IMR-90 (cell line): ENCODE measurements around the gene TCERG1L. TPM values are rescaled to one million over a fixed set of nuclear protein-coding genes. Genes with fewer than 3 reads are reported as not detected.

Experiments used
- ATAC-seq: fragments of 200-7000 bp; cut with Tn5 transposase; 2 replicates; pipeline ENCODE4 v1.9.1; 2020; ENCODE audit warnings: low read depth, mild to moderate bottlenecking, moderate library complexity
- BruUV-seq: library from RNA; stranded (reverse); fragments of 400-500 nt; replicated peaks from 2 replicates; lab custom pipeline; 2021; lab: Mats Ljungman, UMichigan
- CTCF ChIA-PET: fragments of 300-600 bp; formaldehyde crosslinking; extraction: SDS; loops from one replicate; lab custom pipeline; 2021; ENCODE audit warnings: antibody characterized with exemption; lab: Yijun Ruan, JAX
- POLR2A ChIA-PET: fragments of 300-600 bp; sonication (Branson Sonifier 250); formaldehyde crosslinking; loops from one replicate; lab custom pipeline; 2022; ENCODE audit warnings: antibody characterized with exemption; ENCODE audit not compliant: unreplicated experiment; lab: Charles Lee
- DNase-seq: peaks from one replicate; pipeline ENCODE4 v3.0.0; 2013
- H2AFZ ChIP-seq: replicated peaks from 2 replicates; pipeline ENCODE3; 2013; ENCODE audit warnings: low read length, mild to moderate bottlenecking; ENCODE audit not compliant: poor library complexity
- H2AK5ac ChIP-seq: 2 replicates; pipeline ENCODE4 v1.6.1; 2013; ENCODE audit warnings: low read depth, low read length, inconsistent platforms
- H2AK9ac ChIP-seq: replicated peaks from 2 replicates; pipeline ENCODE3; 2013; ENCODE audit warnings: mild to moderate bottlenecking, low read depth, low read length, moderate library complexity; ENCODE audit not compliant: poor library complexity
- H2BK120ac ChIP-seq: 2 replicates; pipeline ENCODE4 v1.6.1; 2013; ENCODE audit warnings: low read depth, low read length, inconsistent platforms
- H2BK15ac ChIP-seq: 3 replicates; pipeline ENCODE4 v1.6.1; 2013; ENCODE audit warnings: low read depth, low read length, inconsistent platforms
- H2BK20ac ChIP-seq: 2 replicates; pipeline ENCODE4 v1.6.1; 2013; ENCODE audit warnings: low read depth, mild to moderate bottlenecking, inconsistent platforms, low read length, moderate library complexity
- H2BK5ac ChIP-seq: 2 replicates; pipeline ENCODE4 v1.6.1; 2013; ENCODE audit warnings: mild to moderate bottlenecking, low read depth, low read length, inconsistent platforms; ENCODE audit not compliant: poor library complexity, severe bottlenecking
- H3K14ac ChIP-seq: replicated peaks from 2 replicates; pipeline ENCODE4 v1.6.1; 2013; ENCODE audit warnings: low read depth, low read length, inconsistent platforms
- H3K18ac ChIP-seq: 2 replicates; pipeline ENCODE4 v1.6.1; 2013; ENCODE audit warnings: low read depth, low read length, control low read depth
- H3K23ac ChIP-seq: 2 replicates; pipeline ENCODE4 v1.6.1; 2013; ENCODE audit warnings: low read depth, low read length, inconsistent platforms
- H3K27ac ChIP-seq: 2 replicates; pipeline ENCODE4 v1.5.1; 2013; ENCODE audit warnings: mild to moderate bottlenecking, control low read depth, low read length; ENCODE audit not compliant: insufficient read depth
- H3K27me3 ChIP-seq: 2 replicates; pipeline ENCODE4 v1.6.1; 2013; ENCODE audit warnings: low read length; ENCODE audit not compliant: control insufficient read depth, insufficient read depth
- H3K36me3 ChIP-seq: 2 replicates; pipeline ENCODE4 v1.6.1; 2013; ENCODE audit warnings: low read length, mixed read lengths; ENCODE audit not compliant: control insufficient read depth, insufficient read depth
- H3K4ac ChIP-seq: 2 replicates; pipeline ENCODE4 v1.6.1; 2013; ENCODE audit warnings: low read depth, low read length, inconsistent platforms
- H3K4me1 ChIP-seq: 2 replicates; pipeline ENCODE4 v1.6.1; 2013; ENCODE audit warnings: low read length, mixed read lengths; ENCODE audit not compliant: control insufficient read depth, insufficient read depth
- H3K4me2 ChIP-seq: 2 replicates; pipeline ENCODE4 v1.6.1; 2013; ENCODE audit warnings: low read depth, mild to moderate bottlenecking, control low read depth, low read length, moderate library complexity
- H3K4me3 ChIP-seq: 2 replicates; pipeline ENCODE4 v1.5.1; 2013; ENCODE audit warnings: low read depth, mild to moderate bottlenecking, control low read depth, low read length, moderate library complexity; ENCODE audit not compliant: insufficient read depth
- H3K56ac ChIP-seq: 2 replicates; pipeline ENCODE4 v1.6.1; 2013; ENCODE audit warnings: low read length, inconsistent platforms; ENCODE audit not compliant: insufficient read depth; ENCODE audit errors: extremely low read depth
- H3K79me1 ChIP-seq, 2 experiments: 2 replicates each; pipeline ENCODE4 v1.6.1; 2013; ENCODE audit warnings: low read length in 2 of 2, inconsistent platforms in 1 of 2, low read depth in 1 of 2
- H3K9ac ChIP-seq: 2 replicates; pipeline ENCODE4 v1.6.1; 2013; ENCODE audit warnings: low read depth, low read length, control low read depth
- H3K9me1 ChIP-seq: 2 replicates; pipeline ENCODE4 v1.6.1; 2013; ENCODE audit warnings: low read length, inconsistent platforms; ENCODE audit not compliant: insufficient read depth
- H3K9me3 ChIP-seq: 2 replicates; pipeline ENCODE4 v1.6.1; 2013; ENCODE audit warnings: low read length; ENCODE audit not compliant: control insufficient read depth, insufficient read depth
- H4K20me1 ChIP-seq: 2 replicates; pipeline ENCODE4 v1.6.1; 2013; ENCODE audit warnings: low read length, inconsistent platforms; ENCODE audit not compliant: insufficient read depth
- H4K5ac ChIP-seq: 2 replicates; pipeline ENCODE4 v1.6.1; 2013; ENCODE audit warnings: mild to moderate bottlenecking, low read depth, low read length, control low read depth
- H4K8ac ChIP-seq, 2 experiments: 2 replicates each; pipeline ENCODE4 v1.6.1; 2013; ENCODE audit warnings: low read depth in 2 of 2, low read length in 2 of 2, control low read depth in 1 of 2, inconsistent platforms in 1 of 2
- H4K91ac ChIP-seq: 2 replicates; pipeline ENCODE4 v1.6.1; 2013; ENCODE audit warnings: low read depth, low read length, inconsistent platforms; ENCODE audit not compliant: insufficient read depth
- BHLHE40 ChIP-seq: fragments of 150-350 bp; IDR thresholded peaks from 2 replicates; pipeline ENCODE4 v1.6.1; 2016; ENCODE audit warnings: mild to moderate bottlenecking, low read depth, low read length
- CEBPB ChIP-seq: IDR thresholded peaks from 2 replicates; pipeline ENCODE4 v1.6.1; 2012; ENCODE audit warnings: low read depth, low read length, improper control_type of control experiment
- CHD1 ChIP-seq: IDR thresholded peaks from 2 replicates; pipeline ENCODE4 v1.6.1; 2012; ENCODE audit warnings: low read depth, low read length, improper control_type of control experiment
- CTCF ChIP-seq: conservative IDR thresholded peaks from 2 replicates; pipeline ENCODE4 v1.5.1; 2012; ENCODE audit warnings: mild to moderate bottlenecking, low read depth, low read length, improper control_type of control experiment
- ELK1 ChIP-seq: fragments of 150-350 bp; IDR thresholded peaks from 2 replicates; pipeline ENCODE4 v1.6.1; 2016; ENCODE audit warnings: low read depth, mild to moderate bottlenecking, low read length, moderate library complexity, borderline replicate concordance
- FOS ChIP-seq: fragments of 150-350 bp; IDR thresholded peaks from 2 replicates; pipeline ENCODE4 v1.6.1; 2016; ENCODE audit warnings: low read depth, low read length
- MAFK ChIP-seq: IDR thresholded peaks from 2 replicates; pipeline ENCODE4 v1.6.1; 2012; ENCODE audit warnings: low read depth, low read length, improper control_type of control experiment
- MAZ ChIP-seq: IDR thresholded peaks from 2 replicates; pipeline ENCODE4 v1.6.1; 2012; ENCODE audit warnings: low read depth, mild to moderate bottlenecking, low read length, improper control_type of control experiment, moderate library complexity, borderline replicate concordance
- MXI1 ChIP-seq: IDR thresholded peaks from 2 replicates; pipeline ENCODE4 v1.6.1; 2012; ENCODE audit warnings: low read depth, mild to moderate bottlenecking, low read length, moderate library complexity, borderline replicate concordance
- NFE2L2 ChIP-seq: fragments of 150-350 bp; IDR thresholded peaks from 2 replicates; pipeline ENCODE4 v1.6.1; 2016; ENCODE audit warnings: low read depth, mild to moderate bottlenecking, low read length
- POLR2A ChIP-seq: IDR thresholded peaks from 2 replicates; pipeline ENCODE4 v1.6.1; 2012; ENCODE audit warnings: mild to moderate bottlenecking, low read depth, low read length
- RAD21 ChIP-seq: IDR thresholded peaks from 2 replicates; pipeline ENCODE4 v1.6.1; 2012; ENCODE audit warnings: low read length, improper control_type of control experiment
- RCOR1 ChIP-seq: IDR thresholded peaks from 2 replicates; pipeline ENCODE4 v1.6.1; 2012; ENCODE audit warnings: mild to moderate bottlenecking, low read length, improper control_type of control experiment; ENCODE audit not compliant: insufficient replicate concordance
- RFX5 ChIP-seq: IDR thresholded peaks from 2 replicates; pipeline ENCODE4 v1.8.0; 2012; ENCODE audit warnings: low read depth, mild to moderate bottlenecking, low read length, moderate library complexity
- SMC3 ChIP-seq: fragments of 150-350 bp; IDR thresholded peaks from 2 replicates; pipeline ENCODE4 v1.6.1; 2016; ENCODE audit warnings: low read depth, mild to moderate bottlenecking, antibody characterized with exemption, low read length, moderate library complexity
- USF2 ChIP-seq: fragments of 150-350 bp; IDR thresholded peaks from 2 replicates; pipeline ENCODE4 v1.6.1; 2017; ENCODE audit warnings: mild to moderate bottlenecking, antibody characterized with exemption, low read length, low read depth
- WGBS, 2 experiments: methylation state at CpG; one replicate each; pipeline versions ENCODE4 v1.1.5 to v1.1.7; 2013; ENCODE audit warnings: missing lambda C conversion rate in 2 of 2; ENCODE audit not compliant: insufficient read length in 1 of 2; ENCODE audit errors: extremely low coverage in 2 of 2; 5-methylcytosine and 5-hydroxymethylcytosine counted together
- dilution Hi-C: fragments of 300-500 bp; cut with HindIII; formaldehyde crosslinking; loops from one replicate; pipeline ENCODE4 v1.14.3; 2018; ENCODE audit warnings: low sequenced_read_pairs; ENCODE audit not compliant: unreplicated experiment
- in situ Hi-C: fragments of 300-500 bp; cut with MboI; formaldehyde crosslinking; loops from 3 replicates; pipeline ENCODE4 v1.14.3; 2019; ENCODE audit warnings: low sequenced_read_pairs, inconsistent platforms, mixed read lengths
- intact Hi-C: fragments of 100-400 bp; cut with micrococcal nuclease; formaldehyde crosslinking; loops from 2 replicates; pipeline ENCODE4 v1.10.0; 2022
- polyA plus RNA-seq, 3 experiments: library from polyadenylated mRNA; depleted of rRNA; stranded (reverse); fragments of >200 nt; gene quantifications; 2 replicates each; pipeline ENCODE4 v1.2.3, GENCODE V29; 2012; ENCODE audit warnings: low replicate concordance in 1 of 3
- total RNA-seq: library from RNA; depleted of rRNA; stranded (reverse); fragments of >200 nt; gene quantifications from 2 replicates; pipeline ENCODE4 v1.2.3, GENCODE V29; 2012

The TCERG1L gene
- total and polyA plus RNA-seq, 2 of the 4 experiments (the other 2 are of a cell fraction): not detected

GRCh38 chr10:131271966-131272365 lies 39.6 kb downstream of the TCERG1L start:
- intact Hi-C loops (no loop called here), dilution Hi-C loops (no loop called here), in situ Hi-C loops (no loop called here)
- Histone ChIP-seq H4K8ac (no peak overlapping the region), H4K20me1 (no peaks in the 10 kb centered on the region), H2BK15ac (no peak overlapping the region), H3K4me3 (no peak overlapping the region), H4K91ac (no peak overlapping the region), H3K9me3 (peaks cover 57% of the 10 kb centered on the region), H3K9me1 (no peaks in the 10 kb centered on the region), H3K23ac (no peak overlapping the region), H3K18ac (no peak overlapping the region), H3K4me1 (no peaks in the 10 kb centered on the region), H2AK5ac (no peak overlapping the region), H4K5ac (no peak overlapping the region), H3K14ac (no peak overlapping the region), H3K79me1 (no peaks in the 10 kb centered on the region), H3K4me2 (no peak overlapping the region), H2BK20ac (no peak overlapping the region), H3K27ac (no peak overlapping the region), H2BK120ac (no peak overlapping the region), H3K36me3 (no peaks in the 10 kb centered on the region), H3K4ac (no peak overlapping the region), H2AFZ (no peak overlapping the region), H3K27me3 (no peaks in the 10 kb centered on the region), H2AK9ac (no peak overlapping the region), H3K56ac (no peak overlapping the region), H3K9ac (no peak overlapping the region), H2BK5ac (no peak overlapping the region)
- ChIA-PET POLR2A (no interaction called here), CTCF (no interaction called here)
- DNase-seq (no peak), ATAC-seq (no peak)
- BruUV-seq: no TSS peak
- no CpG with 5 or more reads among the region's 12 CpGs for WGBS, 2 experiments
- TF ChIP-seq POLR2A: no peak
- no peak for TF ChIP-seq FOS
- TF ChIP-seq MAFK: no peak
- TF ChIP-seq CTCF: no peak
- no peak for TF ChIP-seq BHLHE40
- TF ChIP-seq MXI1: no peak
- TF ChIP-seq NFE2L2: no peak
- no peak for TF ChIP-seq RCOR1
- TF ChIP-seq USF2: no peak
- TF ChIP-seq RFX5: no peak
- TF ChIP-seq SMC3: no peak
- no peak for TF ChIP-seq CEBPB
- TF ChIP-seq MAZ: no peak
- TF ChIP-seq ELK1: no peak
- no peak for TF ChIP-seq CHD1
- no peak for TF ChIP-seq RAD21
